PFSK-1 (cell line): Measurements from ENCODE around the gene HAUS2.

Experiments used
- POLR2AphosphoS5 ChIP-seq: IDR thresholded peaks from 2 replicates; pipeline ENCODE4 v1.6.1; 2012; ENCODE audit warnings: low read depth, mild to moderate bottlenecking, control low read depth, low read length, moderate library complexity
- TAF1 ChIP-seq: IDR thresholded peaks from 2 replicates; pipeline ENCODE4 v1.6.1; 2012; ENCODE audit warnings: low read length, control low read depth, borderline replicate concordance; ENCODE audit not compliant: insufficient read depth
- TF ChIP-seq, protein P1 (sequence below), 2 experiments: IDR thresholded peaks; 2 replicates each; pipeline versions ENCODE4 v1.6.1 to v1.8.0; 2011 to 2012; ENCODE audit warnings: low read depth in 2 of 2, low read length in 2 of 2, control low read depth in 1 of 2, inconsistent platforms in 1 of 2, mild to moderate bottlenecking in 1 of 2, moderate library complexity in 1 of 2; ENCODE audit not compliant: insufficient read depth in 1 of 2

- TF ChIP-seq TAF1: no peak
- TF ChIP-seq, protein P1, sequence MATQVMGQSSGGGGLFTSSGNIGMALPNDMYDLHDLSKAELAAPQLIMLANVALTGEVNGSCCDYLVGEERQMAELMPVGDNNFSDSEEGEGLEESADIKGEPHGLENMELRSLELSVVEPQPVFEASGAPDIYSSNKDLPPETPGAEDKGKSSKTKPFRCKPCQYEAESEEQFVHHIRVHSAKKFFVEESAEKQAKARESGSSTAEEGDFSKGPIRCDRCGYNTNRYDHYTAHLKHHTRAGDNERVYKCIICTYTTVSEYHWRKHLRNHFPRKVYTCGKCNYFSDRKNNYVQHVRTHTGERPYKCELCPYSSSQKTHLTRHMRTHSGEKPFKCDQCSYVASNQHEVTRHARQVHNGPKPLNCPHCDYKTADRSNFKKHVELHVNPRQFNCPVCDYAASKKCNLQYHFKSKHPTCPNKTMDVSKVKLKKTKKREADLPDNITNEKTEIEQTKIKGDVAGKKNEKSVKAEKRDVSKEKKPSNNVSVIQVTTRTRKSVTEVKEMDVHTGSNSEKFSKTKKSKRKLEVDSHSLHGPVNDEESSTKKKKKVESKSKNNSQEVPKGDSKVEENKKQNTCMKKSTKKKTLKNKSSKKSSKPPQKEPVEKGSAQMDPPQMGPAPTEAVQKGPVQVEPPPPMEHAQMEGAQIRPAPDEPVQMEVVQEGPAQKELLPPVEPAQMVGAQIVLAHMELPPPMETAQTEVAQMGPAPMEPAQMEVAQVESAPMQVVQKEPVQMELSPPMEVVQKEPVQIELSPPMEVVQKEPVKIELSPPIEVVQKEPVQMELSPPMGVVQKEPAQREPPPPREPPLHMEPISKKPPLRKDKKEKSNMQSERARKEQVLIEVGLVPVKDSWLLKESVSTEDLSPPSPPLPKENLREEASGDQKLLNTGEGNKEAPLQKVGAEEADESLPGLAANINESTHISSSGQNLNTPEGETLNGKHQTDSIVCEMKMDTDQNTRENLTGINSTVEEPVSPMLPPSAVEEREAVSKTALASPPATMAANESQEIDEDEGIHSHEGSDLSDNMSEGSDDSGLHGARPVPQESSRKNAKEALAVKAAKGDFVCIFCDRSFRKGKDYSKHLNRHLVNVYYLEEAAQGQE (IDR thresholded peaks at IDR 0.05; ENCODE audit: insufficient read depth in 1 of 2, low read depth in 2 of 2, low read length in 2 of 2): no peak
- TF ChIP-seq POLR2AphosphoS5: no peak
Measured at GRCh38 chr15:42592716-42593115, 44.1 kb downstream of the HAUS2 start.
